ENCODE data around the gene CLIC4. TPM values are rescaled to one million over a fixed set of nuclear protein-coding genes. Genes with fewer than 3 reads are reported as not detected.

CLIC4 gene
- total and polyA plus RNA-seq, 9 of the 15 experiments (the other 6 are each of a cell fraction or from before 2014, with no cell fraction given) = 16.0 to 67.5 (median 38.4) TPM

- Histone ChIP-seq H3K4me1 (replicated peaks in 1 of 2; ENCODE audit: control insufficient read depth in 2 of 2, insufficient read depth in 2 of 2, low read length in 2 of 2) (peaks cover 0 to 6% of the 10 kb centered on the region in 2 experiments; a peak in 1 of 5 replicates), H3K36me3 (ENCODE audit: control insufficient read depth, insufficient read depth, low read length) (no peaks in the 10 kb centered on the region), H3K4me2 (ENCODE audit: insufficient read depth, low read length) (no peak overlapping the region), H4K20me1 (replicated peaks; ENCODE audit: control insufficient read depth, insufficient read depth, low read length) (no peaks in the 10 kb centered on the region), H3K27ac (ENCODE audit: extremely low read depth, low read depth, low read length) (no peak overlapping the region), H3K79me2 (ENCODE audit: control insufficient read depth, insufficient read depth, low read length) (no peaks in the 10 kb centered on the region), H3K9me1 (ENCODE audit: control insufficient read depth, insufficient read depth, low read length) (no peaks in the 10 kb centered on the region), H3K9me3 (replicated peaks; ENCODE audit: control insufficient read depth, insufficient read depth, low read depth, low read length) (no peaks in the 10 kb centered on the region), H3K27me3 (ENCODE audit: control insufficient read depth in 2 of 2, insufficient read depth in 2 of 2, low read length in 2 of 2) (no peaks in the 10 kb centered on the region), H3K4me3 (no peak overlapping the region), H2AFZ (ENCODE audit: low read depth, low read length) (no peak overlapping the region), H3K9ac (ENCODE audit: insufficient read depth in 1 of 2, low read depth in 2 of 2, low read length in 2 of 2) (no peak overlapping the region)
- TF ChIP-seq SP1 (CRISPR knock-in tag; IDR thresholded peaks at IDR 0.05) = no peak
- TF ChIP-seq TFE3 (CRISPR knock-in tag; IDR thresholded peaks at IDR 0.05) = peak; percentile 78
- 50% methylated on average over 8 of the region's 8 CpGs for WGBS (ENCODE audit: insufficient coverage, low coverage, missing lambda C conversion rate)
- in situ Hi-C loops (cut with MboI) (no loop called here), intact Hi-C loops (cut with micrococcal nuclease) (no loop called here)
- ChIA-PET CTCF (ENCODE audit: low intra/inter-chr PET ratio) (no interaction called here), POLR2A (interaction anchor here (0.9 to 3.7 kb wide), 3 partner anchors 9 to 13 kb away, joined by 4 to 11 read pairs (median 5); no protein-coding TSS in a partner anchor)
- FAIRE-seq (no peak), DNase-seq (ENCODE audit: extremely low read depth in 1 of 4, low spot score in 3 of 4) (peak in 2 of 4 experiments; percentile 3 to 4), ATAC-seq (no peak)
- no TSS peak for BruUV-seq (replicated peaks)
Observed at GRCh38 chr1:24717887-24718650, 27.2 kb upstream of the CLIC4 start.

- H3K9me3 ChIP-seq (replicated peaks; ENCODE audit: control insufficient read depth, insufficient read depth, low read depth, low read length) = no peaks in the 10 kb centered on the region
- no peaks in the 10 kb centered on the region for H4K20me1 ChIP-seq (replicated peaks; ENCODE audit: control insufficient read depth, insufficient read depth, low read length)
- 60% methylated on average over 12 of the region's 12 CpGs for WGBS (ENCODE audit: insufficient coverage, low coverage, missing lambda C conversion rate)
- no peaks in the 10 kb centered on the region for H3K9me1 ChIP-seq (ENCODE audit: control insufficient read depth, insufficient read depth, low read length)
- no peaks in the 10 kb centered on the region for H3K27me3 ChIP-seq (ENCODE audit: control insufficient read depth in 2 of 2, insufficient read depth in 2 of 2, low read length in 2 of 2)
- no peak overlapping the region for H3K4me2 ChIP-seq (ENCODE audit: insufficient read depth, low read length)
- TF ChIP-seq GATAD2B (IDR thresholded peaks at IDR 0.05; ENCODE audit: borderline replicate concordance) (no peak), NR2C2 (CRISPR knock-in tag; IDR thresholded peaks at IDR 0.05) (no peak), NR2C2 (tag; IDR thresholded peaks at IDR 0.05) (no peak), ZBTB17 (CRISPR knock-in tag; IDR thresholded peaks at IDR 0.05) (no peak), DACH1 (IDR thresholded peaks at IDR 0.05; ENCODE audit: partially characterized antibody) (no peak), FOXP4 (CRISPR knock-in tag; IDR thresholded peaks at IDR 0.05; ENCODE audit: borderline replicate concordance) (no peak), EP300 (IDR thresholded peaks at IDR 0.05; ENCODE audit: low read length) (no peak), ZKSCAN3 (CRISPR knock-in tag; IDR thresholded peaks at IDR 0.05) (no peak), ESRRA (IDR thresholded peaks at IDR 0.05; ENCODE audit: borderline replicate concordance, low read depth) (no peak), LARP7 (IDR thresholded peaks at IDR 0.05) (no peak), LEF1 (IDR thresholded peaks at IDR 0.05) (no peak), ERF (CRISPR knock-in tag; IDR thresholded peaks at IDR 0.05) (no peak)
- FAIRE-seq = no peak
- no peak for ATAC-seq
- no peaks in the 10 kb centered on the region for H3K79me2 ChIP-seq (ENCODE audit: control insufficient read depth, insufficient read depth, low read length)
- intact Hi-C loops (cut with micrococcal nuclease) = no loop called here
- CTCF ChIA-PET (ENCODE audit: low intra/inter-chr PET ratio) = no interaction called here
- no peaks in the 10 kb centered on the region for H3K36me3 ChIP-seq (ENCODE audit: control insufficient read depth, insufficient read depth, low read length)
- BruUV-seq (replicated peaks) = no TSS peak
- H3K9ac ChIP-seq (ENCODE audit: insufficient read depth in 1 of 2, low read depth in 2 of 2, low read length in 2 of 2) = no peak overlapping the region
- no peak overlapping the region for H3K4me3 ChIP-seq
- in situ Hi-C loops (cut with MboI) = no loop called here
- H2AFZ ChIP-seq (ENCODE audit: low read depth, low read length) = no peak overlapping the region
- H3K4me1 ChIP-seq (replicated peaks in 1 of 2; ENCODE audit: control insufficient read depth in 2 of 2, insufficient read depth in 2 of 2, low read length in 2 of 2) = peaks cover 0 to 15% of the 10 kb centered on the region in 2 experiments; a peak in 3 of 5 replicates
- peak in 1 of 4 experiments; percentile 3 for DNase-seq (ENCODE audit: extremely low read depth in 1 of 4, low spot score in 3 of 4)
- no peak overlapping the region for H3K27ac ChIP-seq (ENCODE audit: extremely low read depth, low read depth, low read length)
- POLR2A ChIA-PET = no interaction called here
Observed at GRCh38 chr1:24720152-24720551, 25.1 kb upstream of the CLIC4 start.

Data from K562 (cell line).